ENCODE results near the gene NCAM1. TPM values are rescaled to one million over a fixed set of nuclear protein-coding genes. Genes with fewer than 3 reads are reported as not detected.

NCAM1 gene
- total RNA-seq, 1 donor from 2014 or later = 3.9 TPM

- no peak for DNase-seq (ENCODE audit: low read depth)
Observed at GRCh38 chr11:113308601-113309000, 347.4 kb downstream of the NCAM1 start.

- DNase-seq (ENCODE audit: low read depth) = no peak
Observed at GRCh38 chr11:113311536-113311935, 350.3 kb downstream of the NCAM1 start.

- no peak for DNase-seq (ENCODE audit: low read depth)
Observed at GRCh38 chr11:113313601-113314000, 352.4 kb downstream of the NCAM1 start.

GRCh38 chr11:113314065-113314388 is 352.8 kb downstream of the NCAM1 start:
- no peak for DNase-seq (ENCODE audit: low read depth)

GRCh38 chr11:113314389-113315301 is 353.4 kb downstream of the NCAM1 start, which contains the start of gene TTC12:
TSS of gene TTC12 (plus strand) at chr11:113314583. CDS start at chr11:113316258, 1,675 bp downstream.
- peak; percentile 65 for DNase-seq (ENCODE audit: low read depth)

- no peak for DNase-seq (ENCODE audit: low read depth)
Observed at GRCh38 chr11:113315811-113316210, 354.6 kb downstream of the NCAM1 start.

- DNase-seq (ENCODE audit: low read depth) = peak; percentile 11
Observed at GRCh38 chr11:113316256-113316655, 355.0 kb downstream of the NCAM1 start.

- no peak for DNase-seq (ENCODE audit: low read depth)
Observed at GRCh38 chr11:113317339-113317738, 356.1 kb downstream of the NCAM1 start.

- DNase-seq (ENCODE audit: low read depth) = no peak
Observed at GRCh38 chr11:113319085-113319484, 357.9 kb downstream of the NCAM1 start.

GRCh38 chr11:113322158-113322557 is 360.9 kb downstream of the NCAM1 start:
- DNase-seq (ENCODE audit: low read depth) = no peak

GRCh38 chr11:113324250-113324649 is 363.0 kb downstream of the NCAM1 start:
- no peak for DNase-seq (ENCODE audit: low read depth)

All from renal cortical epithelial cell (primary cell).